ENCODE results near the gene MAP1A.

MAP1A gene

DNA sequence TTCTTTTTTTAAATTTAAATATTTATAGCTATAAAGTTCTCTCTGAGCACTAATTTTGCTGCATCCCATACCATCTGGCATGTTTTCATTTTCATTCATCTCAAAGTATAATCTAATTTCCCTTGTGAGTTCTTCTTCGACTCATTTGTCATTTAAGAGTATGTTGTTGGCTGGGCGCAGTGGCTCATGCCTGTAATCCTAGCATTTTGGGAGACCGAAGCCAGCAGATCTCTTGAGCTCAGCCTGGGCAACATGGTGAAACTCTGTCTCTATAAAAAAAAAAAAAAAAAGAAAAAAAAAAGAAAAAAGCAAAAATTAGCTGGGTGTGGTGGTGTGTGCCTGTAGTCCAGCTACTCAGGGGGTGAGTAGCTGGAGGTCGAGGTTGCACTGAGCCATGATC is 34.8 kb downstream of the MAP1A start:
- TF ChIP-seq FOXP2 (optimal IDR thresholded peaks at IDR 0.05; ENCODE audit: borderline replicate concordance, extremely low read depth, extremely low read length, insufficient read depth) (no peak), SIN3A (IDR thresholded peaks at IDR 0.05; ENCODE audit: borderline replicate concordance, insufficient read depth, low read length) (no peak), TAF1 (IDR thresholded peaks at IDR 0.05; ENCODE audit: borderline replicate concordance, insufficient read depth, low read length) (no peak)
- TF ChIP-seq, protein P1, sequence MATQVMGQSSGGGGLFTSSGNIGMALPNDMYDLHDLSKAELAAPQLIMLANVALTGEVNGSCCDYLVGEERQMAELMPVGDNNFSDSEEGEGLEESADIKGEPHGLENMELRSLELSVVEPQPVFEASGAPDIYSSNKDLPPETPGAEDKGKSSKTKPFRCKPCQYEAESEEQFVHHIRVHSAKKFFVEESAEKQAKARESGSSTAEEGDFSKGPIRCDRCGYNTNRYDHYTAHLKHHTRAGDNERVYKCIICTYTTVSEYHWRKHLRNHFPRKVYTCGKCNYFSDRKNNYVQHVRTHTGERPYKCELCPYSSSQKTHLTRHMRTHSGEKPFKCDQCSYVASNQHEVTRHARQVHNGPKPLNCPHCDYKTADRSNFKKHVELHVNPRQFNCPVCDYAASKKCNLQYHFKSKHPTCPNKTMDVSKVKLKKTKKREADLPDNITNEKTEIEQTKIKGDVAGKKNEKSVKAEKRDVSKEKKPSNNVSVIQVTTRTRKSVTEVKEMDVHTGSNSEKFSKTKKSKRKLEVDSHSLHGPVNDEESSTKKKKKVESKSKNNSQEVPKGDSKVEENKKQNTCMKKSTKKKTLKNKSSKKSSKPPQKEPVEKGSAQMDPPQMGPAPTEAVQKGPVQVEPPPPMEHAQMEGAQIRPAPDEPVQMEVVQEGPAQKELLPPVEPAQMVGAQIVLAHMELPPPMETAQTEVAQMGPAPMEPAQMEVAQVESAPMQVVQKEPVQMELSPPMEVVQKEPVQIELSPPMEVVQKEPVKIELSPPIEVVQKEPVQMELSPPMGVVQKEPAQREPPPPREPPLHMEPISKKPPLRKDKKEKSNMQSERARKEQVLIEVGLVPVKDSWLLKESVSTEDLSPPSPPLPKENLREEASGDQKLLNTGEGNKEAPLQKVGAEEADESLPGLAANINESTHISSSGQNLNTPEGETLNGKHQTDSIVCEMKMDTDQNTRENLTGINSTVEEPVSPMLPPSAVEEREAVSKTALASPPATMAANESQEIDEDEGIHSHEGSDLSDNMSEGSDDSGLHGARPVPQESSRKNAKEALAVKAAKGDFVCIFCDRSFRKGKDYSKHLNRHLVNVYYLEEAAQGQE (IDR thresholded peaks at IDR 0.05; ENCODE audit: insufficient read depth in 1 of 2, low read depth in 2 of 2, low read length in 2 of 2) = no peak

- TF ChIP-seq SIN3A (IDR thresholded peaks at IDR 0.05; ENCODE audit: borderline replicate concordance, insufficient read depth, low read length) (no peak), POLR2AphosphoS5 (IDR thresholded peaks at IDR 0.05; ENCODE audit: low read depth, low read length) (no peak), FOXP2 (optimal IDR thresholded peaks at IDR 0.05; ENCODE audit: borderline replicate concordance, extremely low read depth, extremely low read length, insufficient read depth) (no peak), TAF1 (IDR thresholded peaks at IDR 0.05; ENCODE audit: borderline replicate concordance, insufficient read depth, low read length) (no peak)
- TF ChIP-seq, protein P1 (IDR thresholded peaks at IDR 0.05; ENCODE audit: insufficient read depth in 1 of 2, low read depth in 2 of 2, low read length in 2 of 2) = no peak
These were observed 35.6 kb downstream of the MAP1A start for GRCh38 chr15:43552986-43553385.

Measured in PFSK-1 (cell line).